SK-MEL-5 (cell line): ENCODE measurements around the gene MAP1B. TPM values are rescaled to one million over a fixed set of nuclear protein-coding genes. Genes with fewer than 3 reads are reported as not detected.

Experiments
- DNase-seq: peaks from one replicate; pipeline ENCODE4 v3.0.0-alpha.2; 2016; ENCODE audit warnings: low read depth, low spot score
- in situ Hi-C: cut with HindIII; loops from 2 replicates; pipeline ENCODE4 v1.10.0; 2016; ENCODE audit warnings: low sequenced_read_pairs, high pct_unique_total_duplicates, low pct_unique_long_range_greater_than_20kb
- small RNA-seq, 2 experiments: library from RNA; depleted of rRNA; stranded (forward); fragments of <200 nt; gene quantifications; one replicate each; pipeline ENCODE3, GENCODE V24; 2014
- total RNA-seq: library from RNA; depleted of rRNA; stranded (reverse); fragments of >200 nt; shearing (Covaris generic); gene quantifications from 2 replicates; pipeline ENCODE4 v1.2.3, GENCODE V29; 2014; rRNA removed

Gene MAP1B
- total RNA-seq, 1 experiment from 2014 or later = 3.1 TPM

DNA sequence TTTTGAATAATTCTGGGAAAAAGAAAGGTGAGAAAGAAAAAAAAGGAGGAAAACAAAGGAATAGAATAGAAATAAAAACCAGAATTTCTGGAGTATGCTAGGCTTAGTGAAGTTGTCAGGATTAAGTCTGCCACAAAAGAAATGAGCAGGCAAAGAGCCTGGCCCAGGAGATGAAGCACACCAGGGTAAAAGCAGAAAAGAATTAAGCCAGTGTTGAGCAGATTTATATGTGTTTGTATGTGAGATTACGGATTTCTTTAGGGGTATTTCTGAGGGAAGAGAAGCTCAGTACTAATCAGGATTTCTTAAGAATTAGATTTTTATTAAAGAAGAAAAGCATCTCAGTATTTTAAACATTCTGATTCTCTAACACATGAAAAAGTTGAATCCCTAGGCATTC, 138.3 kb downstream of the MAP1B start:
- DNase-seq = no peak

DNA sequence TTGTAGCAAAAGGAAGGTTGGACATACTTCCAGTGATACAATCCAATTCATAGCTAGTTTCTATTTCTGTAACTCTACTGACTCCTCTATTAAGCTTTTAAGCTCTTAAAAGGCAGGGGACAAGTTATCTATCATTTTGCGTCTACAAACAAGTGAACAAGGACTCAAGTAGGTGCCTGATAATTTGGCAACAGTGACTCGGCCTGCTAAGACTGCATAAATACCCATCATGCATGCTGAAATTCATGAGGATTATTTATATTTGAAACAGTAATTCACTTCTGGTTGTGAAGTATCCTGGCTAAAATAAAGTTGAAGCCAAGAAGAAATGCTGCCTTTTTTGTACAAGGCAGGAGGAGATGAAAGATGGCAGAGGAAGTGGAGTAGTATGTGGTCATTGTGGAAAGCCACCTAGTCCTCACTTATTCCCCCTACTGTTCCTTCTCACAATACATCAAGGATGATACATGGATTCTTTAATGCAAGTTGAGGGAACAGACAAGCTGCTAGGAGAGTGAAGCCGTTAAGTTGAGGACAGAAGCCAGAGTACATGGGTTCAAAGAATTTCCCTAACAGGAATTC, 138.8 kb downstream of the MAP1B start:
- in situ Hi-C loops = no loop called here
- no peak for DNase-seq

More for the DNA sequence above, 138.3 kb downstream of the MAP1B start:
- in situ Hi-C loops = no loop called here

DNA sequence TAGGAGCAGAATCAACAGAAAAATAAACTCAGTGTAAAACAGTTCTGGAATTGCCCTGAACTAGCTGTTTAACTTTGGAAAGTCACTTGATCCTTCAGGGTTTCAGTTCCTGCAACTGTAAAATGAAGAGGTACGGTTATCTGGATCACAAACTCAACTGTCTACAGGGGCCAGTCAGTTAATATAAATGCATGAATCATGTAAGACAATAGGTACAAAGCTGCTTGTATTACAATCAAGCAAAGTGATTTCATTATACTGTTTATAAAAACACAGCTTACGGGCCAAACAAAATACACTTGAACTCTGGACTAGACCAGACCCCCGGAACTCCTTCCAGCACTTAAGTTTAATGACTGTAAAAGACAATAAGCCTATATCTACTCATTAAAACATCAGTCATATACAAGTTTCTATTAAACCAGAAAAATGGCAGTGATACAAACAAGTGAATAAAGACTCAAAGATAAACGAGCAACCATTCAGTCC, 139.7 kb downstream of the MAP1B start:
- in situ Hi-C loops = no loop called here
- DNase-seq = no peak

DNA sequence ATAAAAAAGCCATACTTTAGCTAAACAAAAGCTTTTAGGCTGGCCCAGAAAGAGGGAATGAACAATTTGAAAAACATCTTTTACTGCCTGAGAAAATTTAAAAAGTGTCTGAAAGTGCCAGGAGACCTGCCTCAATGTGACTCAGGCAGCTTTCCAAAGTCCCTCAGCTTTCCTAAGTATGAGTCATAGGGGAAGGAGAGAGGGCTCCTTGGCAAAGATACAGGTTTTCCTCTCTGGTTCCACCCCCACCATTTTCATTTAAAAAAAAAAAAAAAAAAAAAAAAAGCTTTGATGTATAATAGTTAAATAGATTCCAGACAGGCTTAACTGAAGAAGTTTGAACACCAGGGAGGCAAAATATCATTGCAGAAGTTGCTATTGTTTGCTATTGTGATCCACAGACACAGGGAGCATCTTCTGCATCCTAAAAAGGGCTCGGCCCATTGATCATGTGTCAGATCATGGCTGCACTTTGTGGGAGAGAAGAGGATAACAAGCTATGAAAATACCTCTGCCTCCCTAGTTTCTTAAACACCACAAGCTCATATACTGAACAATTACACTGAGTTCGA, 141.2 kb downstream of the MAP1B start:
- in situ Hi-C loops = no loop called here

DNA sequence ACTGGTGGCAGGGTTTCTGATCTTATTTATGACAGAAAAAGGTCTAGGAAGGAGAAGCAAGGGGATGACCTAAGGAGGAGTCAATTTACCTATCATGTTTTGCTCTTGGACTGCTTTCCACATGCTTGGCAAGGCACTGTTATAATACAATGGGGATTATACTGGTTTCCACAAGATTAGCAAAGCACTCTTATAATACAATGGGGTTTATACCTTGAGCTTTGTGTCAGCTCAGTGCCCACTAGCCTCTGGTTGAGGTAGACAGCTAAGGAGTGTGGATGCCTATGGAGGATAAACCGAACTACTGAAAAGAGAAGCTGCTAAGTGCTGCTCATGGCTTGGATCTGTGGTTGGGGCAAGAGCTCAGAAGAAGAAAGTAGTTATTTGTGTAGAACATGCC, 144.1 kb downstream of the MAP1B start:
- in situ Hi-C loops = no loop called here
- no peak for DNase-seq

More for the DNA sequence above, 141.2 kb downstream of the MAP1B start:
- DNase-seq = peak; percentile 46

DNA sequence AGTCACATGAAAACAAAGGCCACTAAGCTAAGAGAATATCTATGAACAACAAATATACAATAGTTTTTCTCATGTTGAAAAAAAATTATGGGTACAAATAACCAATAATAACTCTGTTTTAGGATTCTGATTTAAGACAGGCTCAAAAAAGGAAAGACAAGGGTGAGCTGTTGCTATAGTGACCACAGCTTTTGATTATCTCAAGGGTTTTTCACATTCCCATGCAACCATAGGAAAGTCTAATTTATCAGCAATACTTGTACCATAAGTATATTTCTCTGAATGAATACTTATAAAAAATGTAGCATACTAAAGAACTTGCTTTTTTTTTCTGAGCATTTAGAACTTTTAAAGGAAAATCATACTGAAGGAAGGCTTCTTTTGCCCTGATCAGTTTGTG, 144.7 kb downstream of the MAP1B start:
- no peak for DNase-seq
- in situ Hi-C loops = no loop called here

DNA sequence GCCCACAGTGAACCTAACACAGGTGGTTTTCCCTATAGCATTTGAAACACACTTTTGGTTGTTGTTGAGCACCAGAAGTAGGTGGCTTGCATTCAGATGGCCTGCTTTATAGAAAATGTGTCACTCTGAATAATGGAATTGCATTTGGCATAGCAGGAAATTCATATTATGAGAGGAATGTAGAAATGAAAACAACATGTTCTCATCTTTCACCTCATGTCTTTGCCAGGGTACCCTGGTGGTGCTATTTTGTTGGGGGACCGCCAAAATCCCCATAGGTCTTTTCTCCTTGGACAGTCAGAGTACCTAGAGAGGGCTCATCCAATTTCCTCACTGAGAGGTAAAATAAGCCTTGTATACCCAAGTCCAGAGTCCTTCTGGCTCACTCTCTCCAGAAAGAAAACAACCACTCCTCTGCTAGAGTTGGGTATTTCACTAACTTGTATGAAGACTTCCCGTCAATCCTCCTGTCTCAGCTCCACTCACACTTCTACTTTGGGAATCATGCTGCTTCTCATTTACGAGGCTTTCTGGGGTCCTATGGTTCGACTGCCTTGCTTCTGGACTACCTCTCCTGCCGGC, 145.4 kb downstream of the MAP1B start:
- DNase-seq = no peak
- in situ Hi-C loops = no loop called here

DNA sequence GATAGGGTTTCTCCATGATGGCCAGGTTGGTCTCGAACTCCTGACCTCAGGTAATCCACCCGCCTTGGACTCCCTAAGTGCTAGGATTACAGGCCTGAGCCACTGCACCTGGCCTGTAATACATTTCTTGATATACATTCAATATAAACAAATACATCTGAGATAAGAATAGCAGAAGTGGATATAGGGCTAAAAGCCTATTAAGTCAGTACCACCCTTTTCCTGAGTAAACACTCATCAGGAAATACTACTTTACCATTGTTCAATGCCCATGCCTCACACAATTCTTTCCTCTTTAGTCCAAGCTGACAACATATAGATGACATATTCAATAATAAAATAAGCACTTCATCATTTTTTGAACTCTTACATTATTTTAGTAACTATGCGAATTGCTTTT, 148.0 kb downstream of the MAP1B start:
- in situ Hi-C loops = no loop called here
- no peak for DNase-seq

DNA sequence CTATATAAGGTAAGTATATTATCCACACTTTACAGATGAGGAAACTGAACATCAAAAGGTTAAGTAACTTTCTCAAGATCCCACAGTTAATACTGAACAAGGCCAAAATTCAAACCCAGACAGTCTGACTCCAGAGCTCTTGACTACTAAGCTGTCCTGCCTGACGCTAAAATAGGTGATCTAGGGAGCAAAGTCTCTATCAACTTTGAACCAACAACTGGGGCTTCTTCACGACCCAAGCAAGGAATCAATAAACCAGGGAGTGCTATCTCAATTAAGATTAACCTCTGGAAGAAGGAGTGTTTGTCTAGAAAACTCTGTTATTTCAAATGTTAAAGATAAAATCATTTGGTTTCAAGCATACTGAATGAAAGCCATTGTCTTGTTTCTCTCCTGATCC, 148.4 kb downstream of the MAP1B start:
- DNase-seq = no peak
- in situ Hi-C loops = no loop called here

DNA sequence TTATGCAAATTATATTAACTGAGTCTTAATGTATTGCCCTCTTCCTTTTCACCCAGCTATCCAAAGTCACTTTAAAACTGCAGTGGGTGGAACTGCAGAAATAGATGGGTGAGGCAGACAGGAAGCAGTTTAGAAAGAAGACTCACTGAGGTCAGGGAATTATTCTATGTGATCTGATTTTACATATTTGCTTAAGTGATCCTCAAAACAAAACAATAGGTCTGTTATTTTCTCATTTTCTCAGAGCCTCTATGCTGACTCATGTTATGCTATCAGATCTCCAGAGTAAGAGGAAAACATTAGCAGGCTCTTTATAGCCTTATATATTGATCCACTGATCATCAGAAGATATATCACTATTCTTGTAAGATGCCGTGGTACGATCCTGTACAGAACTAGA, 149.3 kb downstream of the MAP1B start:
- no peak for DNase-seq
- in situ Hi-C loops = no loop called here

Small RNA genes lying within 50 kb of the gene (small RNA-seq; reads per million reads assigned to genes)
- gene MIR4803 = 0 reads per million in 2 experiments

Other genes with a start within 250 kb of the MAP1B start
- 122 and 134 TPM in 2 replicates for gene MRPS27, start 212.8 kb downstream of the MAP1B start, total RNA-seq
- gene PTCD2, start 212.9 kb downstream of the MAP1B start, total RNA-seq = 19.0 and 25.6 TPM in 2 replicates